Lower leg skin (tissue), 4 donors: Measurements from ENCODE around the gene CCDC102A. TPM values are rescaled to one million over a fixed set of nuclear protein-coding genes. Genes with fewer than 3 reads are reported as not detected.

Source experiments
- DNase-seq, 2 donors: peaks; one replicate each; pipeline ENCODE4 v3.0.0-alpha.2; 2019; ENCODE audit warnings: low spot score in 2 of 2
- H3K4me3 ChIP-seq: fragments of 200-600 bp; sonication (generic); 2 replicates; pipeline ENCODE4 v1.5.1; 2017; ENCODE audit warnings: mild to moderate bottlenecking, low read depth; ENCODE audit not compliant: poor library complexity, severe bottlenecking
- POLR2A ChIP-seq, 2 donors: fragments of 450-650 bp; IDR thresholded peaks; one replicate each; pipeline ENCODE4 v1.6.1; 2016 to 2017; ENCODE audit warnings: antibody characterized with exemption in 2 of 2, mild to moderate bottlenecking in 1 of 2, moderate library complexity in 1 of 2
- WGBS, 2 donors: methylation state at CpG; one replicate each; pipeline ENCODE4 v1.1.5; 2018; 5-methylcytosine and 5-hydroxymethylcytosine counted together
- intact Hi-C: fragments of 100-400 bp; cut with DNase I; formaldehyde crosslinking; loops from one replicate; pipeline ENCODE4 v1.15.0; 2023; ENCODE audit warnings: low total_unique reads
- total RNA-seq, 4 donors: library from RNA; depleted of rRNA; stranded (reverse); fragments of >200 nt; gene quantifications; one replicate each; pipeline ENCODE4 v1.1.0, GENCODE V29; 2016
- TF ChIP-seq, protein P1 (sequence below), 3 donors: fragments of 450-650 bp; IDR thresholded peaks; one replicate each; pipeline ENCODE4 v1.5.1; 2016; ENCODE audit warnings: antibody characterized with exemption in 3 of 3, mild to moderate bottlenecking in 3 of 3, moderate library complexity in 2 of 3

Gene CCDC102A
- total RNA-seq, 4 donors from 2014 or later: 13.7 to 18.9 (median 16.4) TPM

DNA sequence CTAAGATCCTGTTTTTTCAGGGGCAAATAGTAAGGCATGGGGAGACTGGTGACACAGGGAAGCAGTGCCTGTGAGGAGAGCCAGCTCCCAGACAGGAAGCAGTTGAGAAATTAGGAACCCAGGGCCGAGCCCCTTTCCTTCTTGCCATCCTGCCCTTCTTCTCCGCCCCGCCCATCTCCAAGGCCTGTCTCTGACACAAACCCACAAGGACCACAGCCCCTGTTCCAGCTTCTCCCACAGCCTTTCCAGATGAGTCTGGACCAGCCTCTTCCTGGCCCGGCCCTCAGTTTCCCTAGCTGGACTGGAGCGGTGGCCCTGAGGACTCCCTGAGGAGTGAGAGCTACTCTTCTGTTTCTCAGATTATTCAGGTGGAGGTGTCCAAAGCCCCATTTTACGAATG, 9.9 kb downstream of the CCDC102A start:
- DNase-seq: no peak
- intact Hi-C loops: no loop called here
- TF ChIP-seq POLR2A (IDR thresholded peaks at IDR 0.05): no peak
- TF ChIP-seq, protein P1, sequence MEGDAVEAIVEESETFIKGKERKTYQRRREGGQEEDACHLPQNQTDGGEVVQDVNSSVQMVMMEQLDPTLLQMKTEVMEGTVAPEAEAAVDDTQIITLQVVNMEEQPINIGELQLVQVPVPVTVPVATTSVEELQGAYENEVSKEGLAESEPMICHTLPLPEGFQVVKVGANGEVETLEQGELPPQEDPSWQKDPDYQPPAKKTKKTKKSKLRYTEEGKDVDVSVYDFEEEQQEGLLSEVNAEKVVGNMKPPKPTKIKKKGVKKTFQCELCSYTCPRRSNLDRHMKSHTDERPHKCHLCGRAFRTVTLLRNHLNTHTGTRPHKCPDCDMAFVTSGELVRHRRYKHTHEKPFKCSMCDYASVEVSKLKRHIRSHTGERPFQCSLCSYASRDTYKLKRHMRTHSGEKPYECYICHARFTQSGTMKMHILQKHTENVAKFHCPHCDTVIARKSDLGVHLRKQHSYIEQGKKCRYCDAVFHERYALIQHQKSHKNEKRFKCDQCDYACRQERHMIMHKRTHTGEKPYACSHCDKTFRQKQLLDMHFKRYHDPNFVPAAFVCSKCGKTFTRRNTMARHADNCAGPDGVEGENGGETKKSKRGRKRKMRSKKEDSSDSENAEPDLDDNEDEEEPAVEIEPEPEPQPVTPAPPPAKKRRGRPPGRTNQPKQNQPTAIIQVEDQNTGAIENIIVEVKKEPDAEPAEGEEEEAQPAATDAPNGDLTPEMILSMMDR (IDR thresholded peaks at IDR 0.05): no peak
- no peak overlapping the region for H3K4me3 ChIP-seq
- 83 to 90% methylated on average over 6 of the region's 6 CpGs for WGBS, 2 donors

DNA sequence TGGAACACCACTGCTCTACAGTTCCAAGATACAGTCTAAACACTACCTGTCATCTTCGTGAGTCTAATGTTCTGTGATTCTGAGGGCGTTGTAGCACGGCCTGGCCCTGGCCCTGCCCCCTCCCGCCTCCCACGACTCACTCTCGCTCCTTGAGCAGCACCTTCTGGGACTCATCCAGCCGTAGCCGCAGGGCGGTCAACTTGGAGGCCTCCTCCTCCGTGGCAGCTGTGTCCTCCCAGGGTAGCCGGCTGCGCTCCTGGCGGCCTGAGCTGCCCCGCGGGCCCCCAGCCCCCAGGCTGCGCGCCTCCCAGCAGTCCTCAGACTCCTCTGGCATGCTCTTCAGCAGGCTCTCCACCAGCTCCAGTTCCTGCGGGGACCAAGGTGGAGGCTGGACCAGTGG, 10.6 kb downstream of the CCDC102A start:
- WGBS, 2 donors: 82 to 90% methylated on average over 6 to 18 of the region's 18 CpGs
- intact Hi-C loops: no loop called here
- TF ChIP-seq, protein P1 (IDR thresholded peaks at IDR 0.05): no peak
- no peak for TF ChIP-seq POLR2A (IDR thresholded peaks at IDR 0.05)
- no peak for DNase-seq
- no peak overlapping the region for H3K4me3 ChIP-seq

DNA sequence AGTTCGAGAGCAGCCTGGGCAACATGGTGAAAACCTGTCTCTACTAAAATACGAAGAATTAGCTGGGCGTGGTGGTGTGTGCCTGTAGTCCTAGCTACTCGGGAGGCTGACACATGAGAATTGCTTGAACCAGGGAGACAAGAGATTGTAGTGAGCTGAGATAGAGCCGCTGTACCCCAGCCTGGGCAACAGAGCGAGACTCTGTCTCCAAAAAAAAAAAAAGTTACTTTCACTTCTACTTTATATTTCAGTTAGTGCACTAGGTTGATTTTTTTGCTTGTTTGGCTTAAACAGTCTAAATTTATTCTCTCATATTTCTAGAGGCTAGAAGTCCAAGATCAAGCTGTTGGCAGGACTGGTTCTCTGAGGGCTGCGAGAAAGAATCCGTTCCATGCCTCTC, 13.4 kb downstream of the CCDC102A start:
- intact Hi-C loops: loop anchor here (5.0 kb wide), 1 partner anchor 106 kb away; no protein-coding TSS in a partner anchor
- 87 to 89% methylated on average over 8 of the region's 8 CpGs for WGBS, 2 donors
- no peak for DNase-seq
- no peak overlapping the region for H3K4me3 ChIP-seq
- TF ChIP-seq, protein P1 (IDR thresholded peaks at IDR 0.05): no peak
- TF ChIP-seq POLR2A (IDR thresholded peaks at IDR 0.05): no peak

DNA sequence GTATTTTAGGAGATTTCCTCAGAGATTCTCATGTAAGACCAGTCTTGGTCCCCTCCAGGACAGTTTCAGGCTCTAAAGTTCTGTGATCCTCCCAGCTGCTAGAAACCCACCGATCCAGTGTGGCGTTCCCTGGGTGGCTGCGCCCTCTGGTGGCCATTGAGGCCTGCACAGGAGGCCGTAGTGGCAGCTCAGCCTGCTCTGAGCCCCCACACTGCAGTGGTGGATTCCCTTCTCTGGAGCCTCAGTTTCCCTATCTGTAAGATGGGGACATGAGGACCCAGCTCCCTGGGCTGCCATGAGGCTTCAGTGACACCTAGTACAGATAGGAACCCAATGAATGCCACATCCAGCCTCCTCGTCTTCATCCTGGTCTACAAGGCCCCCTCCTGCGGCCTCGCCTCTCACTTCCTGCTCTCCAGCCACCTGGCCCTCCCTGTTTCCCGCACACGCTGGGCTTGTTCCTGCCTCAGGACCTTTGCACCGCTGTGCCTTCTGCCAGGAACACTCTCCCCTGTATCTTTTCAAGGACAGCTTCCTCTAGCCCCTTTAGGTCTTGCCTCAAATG, 16.5 kb downstream of the CCDC102A start:
- TF ChIP-seq POLR2A (IDR thresholded peaks at IDR 0.05): no peak
- TF ChIP-seq, protein P1 (IDR thresholded peaks at IDR 0.05): peak in 1 of 3 donors; percentile 87
- H3K4me3 ChIP-seq: no peak overlapping the region
- 38% methylated on average over 10 of the region's 10 CpGs for WGBS, 2 donors
- DNase-seq: peak; percentile 36 to 94
- intact Hi-C loops: loop anchor here (5.0 kb wide), 2 partner anchors 103 to 218 kb away; no protein-coding TSS in a partner anchor

DNA sequence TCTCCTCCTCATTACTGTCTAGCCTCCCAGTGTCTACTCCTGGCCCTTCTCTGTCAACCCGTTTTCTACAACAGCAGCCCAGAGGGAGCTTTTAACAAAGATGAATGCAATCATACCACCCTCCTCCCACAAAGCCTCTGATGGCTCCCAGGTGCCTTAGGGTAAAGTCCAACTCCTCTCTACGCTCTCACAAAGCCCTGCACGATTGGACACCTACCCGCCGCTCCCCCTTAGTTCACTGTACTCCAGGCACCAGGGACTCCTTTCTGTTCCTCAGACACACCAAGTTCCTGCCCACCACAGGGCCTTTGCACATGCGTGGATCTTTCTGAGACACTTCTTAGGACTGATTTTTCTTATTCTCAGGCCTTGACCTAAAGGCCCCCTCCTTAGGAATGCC, 17.4 kb downstream of the CCDC102A start:
- intact Hi-C loops: loop anchor here (5.0 kb wide), 1 partner anchor 217 kb away; no protein-coding TSS in a partner anchor
- no peak overlapping the region for H3K4me3 ChIP-seq
- TF ChIP-seq, protein P1 (IDR thresholded peaks at IDR 0.05): no peak
- no peak for TF ChIP-seq POLR2A (IDR thresholded peaks at IDR 0.05)
- DNase-seq: no peak
- WGBS, 2 donors: 84 to 87% methylated on average over 6 of the region's 6 CpGs

DNA sequence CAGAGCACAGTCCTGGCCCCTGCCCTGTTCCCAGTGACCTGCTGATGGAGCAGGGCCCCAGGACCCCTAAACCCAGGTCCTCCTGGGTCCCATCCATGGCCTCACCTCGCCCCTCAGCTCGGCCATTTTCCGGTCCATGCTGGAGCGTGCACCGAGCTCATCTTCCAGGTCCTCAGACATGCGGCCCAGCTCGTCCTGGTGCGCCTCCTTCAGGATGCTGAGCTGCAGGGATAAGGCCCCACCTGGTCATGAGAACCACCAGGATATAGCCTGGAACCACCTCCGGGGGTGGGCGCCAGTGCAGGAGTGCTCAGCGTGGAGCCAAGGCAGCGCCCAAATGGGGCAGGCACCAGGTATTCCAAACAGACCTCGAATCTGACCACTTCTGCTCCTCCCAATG, 17.9 kb downstream of the CCDC102A start:
- no peak overlapping the region for H3K4me3 ChIP-seq
- WGBS, 2 donors: 90 to 96% methylated on average over 13 of the region's 13 CpGs
- intact Hi-C loops: loop anchor here (5.0 kb wide), 1 partner anchor 216 kb away; no protein-coding TSS in a partner anchor
- TF ChIP-seq, protein P1 (IDR thresholded peaks at IDR 0.05): no peak
- no peak for TF ChIP-seq POLR2A (IDR thresholded peaks at IDR 0.05)
- no peak for DNase-seq
